Calu3 (cell line): Measurements from ENCODE around the gene SORBS2. TPM values are rescaled to one million over a fixed set of nuclear protein-coding genes. Genes with fewer than 3 reads are reported as not detected.

Experiments
- BruUV-seq: library from RNA; stranded (reverse); fragments of 400-500 nt; replicated peaks from 2 replicates; lab custom pipeline; 2021; lab: Mats Ljungman, UMichigan
- CTCF ChIA-PET: fragments of 300-600 bp; sonication (Branson Sonifier 250); formaldehyde crosslinking; loops from one replicate; lab custom pipeline; 2022; ENCODE audit warnings: antibody characterized with exemption; lab: Charles Lee
- DNase-seq: peaks from one replicate; pipeline ENCODE4 v3.0.0; 2022
- H3K27ac Mint-ChIP-seq: one replicate; pipeline ENCODE4 v1.8.0; 2022; ENCODE audit warnings: mixed read lengths; ENCODE audit not compliant: unreplicated experiment
- H3K27me3 Mint-ChIP-seq: one replicate; pipeline ENCODE4 v1.8.0; 2022; ENCODE audit warnings: mixed read lengths; ENCODE audit not compliant: unreplicated experiment
- H3K36me3 Mint-ChIP-seq: one replicate; pipeline ENCODE4 v1.8.0; 2022; ENCODE audit warnings: mild to moderate bottlenecking, moderate library complexity, mixed read lengths; ENCODE audit not compliant: insufficient read depth, unreplicated experiment
- H3K4me1 Mint-ChIP-seq: one replicate; pipeline ENCODE4 v1.8.0; 2022; ENCODE audit warnings: mild to moderate bottlenecking, low read depth, mixed read lengths; ENCODE audit not compliant: unreplicated experiment
- H3K4me3 Mint-ChIP-seq: one replicate; pipeline ENCODE4 v1.8.0; 2022; ENCODE audit warnings: mild to moderate bottlenecking, low read depth, moderate library complexity, mixed read lengths; ENCODE audit not compliant: unreplicated experiment
- H3K9me3 Mint-ChIP-seq: one replicate; pipeline ENCODE4 v1.8.0; 2022; ENCODE audit warnings: low read depth, mixed read lengths; ENCODE audit not compliant: unreplicated experiment
- CTCF ChIP-seq: fragments of 200-600 bp; IDR thresholded peaks from one replicate; pipeline ENCODE4 v1.8.0; 2022; ENCODE audit warnings: antibody characterized with exemption; ENCODE audit not compliant: unreplicated experiment
- intact Hi-C: fragments of 100-400 bp; cut with micrococcal nuclease; formaldehyde crosslinking; loops from one replicate; pipeline ENCODE4 v1.10.0; 2022; ENCODE audit not compliant: unreplicated experiment
- total RNA-seq: library from RNA; stranded (reverse); gene quantifications from 2 replicates; pipeline ENCODE4 v1.2.3, GENCODE V29; 2022

SORBS2 gene
- total RNA-seq, 1 experiment from 2014 or later: 52.8 TPM

GRCh38 chr4:185713731-185714130 lies 98.3 kb downstream of the SORBS2 start:
- H3K4me3 Mint-ChIP-seq: peak overlapping the region; percentile 22

GRCh38 chr4:185713272-185713671 lies 98.7 kb downstream of the SORBS2 start:
- Mint-ChIP-seq H3K36me3 (no peaks in the 10 kb centered on the region), H3K27me3 (no peaks in the 10 kb centered on the region), H3K9me3 (no peaks in the 10 kb centered on the region), H3K4me1 (peaks cover 68% of the 10 kb centered on the region), H3K27ac (peak overlapping the region; percentile 86), H3K4me3 (peak overlapping the region; percentile 22)
- BruUV-seq: no TSS peak
- intact Hi-C loops: no loop called here
- CTCF ChIA-PET: no interaction called here
- no peak for TF ChIP-seq CTCF
- no peak for DNase-seq

More at GRCh38 chr4:185713731-185714130, 98.3 kb downstream of the SORBS2 start:
- no peaks in the 10 kb centered on the region for H3K36me3 Mint-ChIP-seq
- H3K27ac Mint-ChIP-seq: peak overlapping the region; percentile 86
- intact Hi-C loops: no loop called here
- H3K4me1 Mint-ChIP-seq: peaks cover 73% of the 10 kb centered on the region
- H3K27me3 Mint-ChIP-seq: no peaks in the 10 kb centered on the region
- DNase-seq: no peak
- CTCF ChIA-PET: interaction anchor here (0.6 kb wide), 1 partner anchor 44 kb away, joined by 3 read pairs; no protein-coding TSS in a partner anchor
- no peaks in the 10 kb centered on the region for H3K9me3 Mint-ChIP-seq
- no peak for TF ChIP-seq CTCF
- no TSS peak for BruUV-seq

GRCh38 chr4:185712350-185713024 lies 99.5 kb downstream of the SORBS2 start:
- Mint-ChIP-seq H3K4me1 (peaks cover 60% of the 10 kb centered on the region), H3K27me3 (no peaks in the 10 kb centered on the region), H3K27ac (peak overlapping the region; percentile 86), H3K4me3 (no peak overlapping the region), H3K36me3 (no peaks in the 10 kb centered on the region), H3K9me3 (no peaks in the 10 kb centered on the region)
- no TSS peak for BruUV-seq
- TF ChIP-seq CTCF: no peak
- intact Hi-C loops: no loop called here
- CTCF ChIA-PET: no interaction called here
- no peak for DNase-seq

- no peak for TF ChIP-seq CTCF
- no peaks in the 10 kb centered on the region for H3K9me3 Mint-ChIP-seq
- no peak for DNase-seq
- intact Hi-C loops: no loop called here
- H3K36me3 Mint-ChIP-seq: no peaks in the 10 kb centered on the region
- peaks cover 53% of the 10 kb centered on the region for H3K4me1 Mint-ChIP-seq
- H3K27ac Mint-ChIP-seq: no peak overlapping the region
- no peaks in the 10 kb centered on the region for H3K27me3 Mint-ChIP-seq
- no TSS peak for BruUV-seq
- CTCF ChIA-PET: no interaction called here
- H3K4me3 Mint-ChIP-seq: no peak overlapping the region
Observed at GRCh38 chr4:185711726-185712125, 100.3 kb downstream of the SORBS2 start.
